HG02798 (cell line): Measurements from ENCODE around the gene PPP1R26.
"Not testable (repeated sequence)": the region's sequence is repeated elsewhere in the genome, so short reads cannot be mapped to it uniquely, and the experiment has no call there.

ENCODE experiments used
- ATAC-seq: cut with Tn5 transposase; IDR thresholded peaks from one replicate; pipeline ENCODE4 v1.9.1; 2021; ENCODE audit warnings: mild to moderate bottlenecking; ENCODE audit not compliant: unreplicated experiment, poor library complexity

PPP1R26 gene, protein sequence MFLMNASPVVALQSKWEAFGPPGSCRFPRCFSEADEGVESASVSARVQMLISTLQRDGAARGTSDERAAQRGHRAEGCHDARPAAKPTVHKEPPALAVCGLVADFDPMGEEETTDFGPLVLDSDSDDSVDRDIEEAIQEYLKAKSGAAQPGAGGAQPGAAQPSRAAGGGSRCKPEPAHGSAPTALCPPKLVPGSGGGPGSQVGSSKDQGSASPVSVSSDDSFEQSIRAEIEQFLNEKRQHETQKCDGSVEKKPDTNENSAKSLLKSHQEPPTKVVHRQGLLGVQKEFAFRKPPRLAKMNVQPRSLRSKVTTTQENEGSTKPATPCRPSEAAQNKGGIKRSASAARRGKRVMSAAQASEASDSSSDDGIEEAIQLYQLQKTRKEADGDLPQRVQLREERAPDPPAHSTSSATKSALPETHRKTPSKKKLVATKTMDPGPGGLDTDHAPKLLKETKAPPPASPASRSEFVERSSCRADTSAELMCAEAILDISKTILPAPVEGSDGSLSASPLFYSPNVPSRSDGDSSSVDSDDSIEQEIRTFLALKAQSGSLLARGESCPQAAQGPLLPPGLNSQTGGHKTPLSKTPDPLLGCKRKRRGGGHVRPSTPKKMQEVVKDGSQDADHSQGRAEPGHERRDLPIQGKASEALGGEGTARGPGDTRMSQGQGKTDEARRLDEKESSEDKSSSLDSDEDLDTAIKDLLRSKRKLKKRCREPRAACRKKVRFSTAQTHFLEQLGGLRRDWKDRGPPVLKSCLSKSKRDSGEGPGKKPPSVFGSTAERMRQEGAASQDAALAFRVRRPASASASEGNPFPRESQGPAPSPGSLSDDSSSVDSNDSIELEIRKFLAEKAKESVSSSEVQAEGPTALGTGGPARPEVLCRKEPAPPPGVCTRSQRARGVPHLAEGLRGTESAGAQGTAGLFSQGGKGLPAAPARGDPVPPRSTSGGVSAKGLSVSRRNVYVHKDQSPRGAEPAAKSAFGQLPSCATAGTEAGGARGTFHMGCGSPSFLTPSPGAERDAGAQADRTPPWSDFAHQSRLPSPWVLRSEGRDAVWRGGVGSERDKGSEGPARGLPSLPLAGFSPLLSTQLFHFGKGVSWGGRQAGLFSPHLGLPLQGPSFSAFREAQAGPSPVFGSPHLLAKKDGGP (N-terminal part only)

DNA sequence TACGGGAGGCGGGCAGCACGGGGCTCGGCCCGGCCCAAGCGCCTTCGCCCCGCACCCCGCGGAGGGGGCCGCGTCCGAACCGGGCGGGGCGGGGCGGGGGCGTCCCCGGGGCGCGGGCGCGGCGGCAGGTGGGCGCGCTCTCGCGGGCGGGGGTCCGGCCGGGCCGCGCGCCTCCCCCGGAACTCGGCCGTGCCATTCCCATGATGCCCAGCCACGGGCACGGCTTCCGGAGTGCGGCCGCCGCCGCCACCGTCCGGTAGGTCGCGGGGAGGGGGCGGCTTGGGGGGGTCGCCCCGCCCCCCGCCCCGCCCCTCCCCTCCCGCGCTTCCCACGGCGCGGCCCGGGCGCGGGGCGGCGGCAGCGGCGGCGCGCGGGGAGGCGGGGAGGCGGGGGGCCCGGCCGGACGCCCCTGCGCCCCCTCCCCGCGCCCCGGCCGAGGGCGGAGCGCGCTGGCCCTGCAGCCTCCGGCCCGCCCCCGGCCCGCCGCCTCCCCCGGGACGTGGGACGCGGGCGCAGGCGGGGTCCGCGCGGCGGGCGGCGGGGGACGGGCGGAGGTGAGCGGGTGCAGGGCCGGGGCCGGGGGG lies at the start of gene PPP1R26:
Gene PPP1R26 (plus strand): TSS at position 314 of the 584 bp plus-strand sequence. CDS start 4,729 bp downstream, outside the sequence.
- no peak for ATAC-seq

DNA sequence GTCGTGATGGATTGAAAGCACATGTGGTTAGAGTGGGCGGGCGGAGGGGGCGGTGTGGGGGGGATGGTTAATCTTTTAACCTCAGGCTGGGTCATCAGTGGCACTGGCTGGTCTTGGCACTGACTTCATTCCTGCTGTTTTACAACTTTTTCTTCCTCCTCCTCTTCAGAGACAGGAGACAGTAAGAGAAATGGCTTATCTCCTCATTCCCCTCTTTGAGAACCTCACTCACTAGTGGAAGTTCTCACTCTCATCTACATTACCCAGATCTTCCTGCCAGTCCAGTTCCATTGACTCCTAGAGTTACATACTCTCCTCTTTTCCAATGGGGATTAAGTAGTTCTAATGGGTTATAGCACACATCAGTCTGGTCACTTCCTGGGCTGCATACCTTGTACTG lies 42.3 kb upstream of the PPP1R26 start:
- ATAC-seq: no peak

DNA sequence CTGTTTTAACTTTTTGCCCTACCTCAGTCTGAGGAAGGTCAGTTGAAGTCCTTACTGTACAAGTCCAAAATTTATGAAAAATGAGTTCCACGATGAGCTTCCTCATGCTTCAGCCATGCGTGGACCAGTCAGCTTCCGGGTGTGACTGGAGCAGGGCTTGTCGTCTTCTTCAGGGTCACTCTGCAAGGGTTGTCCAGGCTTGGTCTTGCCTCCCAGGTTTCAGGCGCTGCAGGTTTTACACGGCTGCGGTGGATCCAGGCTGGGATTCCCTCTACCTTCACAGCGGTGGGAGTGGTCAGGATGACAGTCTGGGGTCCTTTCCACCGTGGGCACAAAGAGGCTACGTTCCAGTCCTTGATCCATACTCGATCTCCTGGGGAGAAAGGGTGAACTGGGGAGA lies 41.9 kb upstream of the PPP1R26 start:
- not testable (repeated sequence) for ATAC-seq

DNA sequence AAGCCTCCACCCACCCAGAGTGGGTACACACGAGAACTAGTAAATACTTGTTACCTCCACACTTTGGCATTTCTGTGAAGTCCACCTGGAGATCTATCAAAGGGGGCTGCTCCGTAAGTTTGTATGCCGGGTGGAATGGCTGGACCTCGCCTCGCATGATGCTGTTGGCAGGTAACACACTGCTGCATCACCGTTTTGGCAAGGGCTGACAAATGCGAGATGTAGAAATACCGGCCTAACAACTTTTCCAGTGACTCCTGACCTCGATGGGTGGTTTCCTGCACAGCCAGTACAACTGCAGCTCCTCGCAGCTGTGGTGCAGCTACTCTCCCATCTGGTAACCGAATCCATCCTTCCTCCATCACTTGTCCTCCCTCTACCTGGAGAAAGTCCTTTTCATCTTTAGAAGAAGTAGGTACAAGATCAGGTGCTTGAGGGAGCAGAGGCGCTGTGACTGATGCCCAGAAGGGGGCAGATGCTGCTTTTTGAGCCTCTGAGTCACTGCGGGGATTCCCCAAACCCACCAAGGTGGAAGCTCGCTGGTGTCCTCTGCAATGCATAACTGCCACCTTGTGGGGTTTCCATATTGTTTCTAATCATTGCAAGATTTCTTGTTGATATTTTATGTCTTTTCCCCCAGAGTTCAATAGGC lies 40.9 kb upstream of the PPP1R26 start:
- ATAC-seq: not testable (repeated sequence)

DNA sequence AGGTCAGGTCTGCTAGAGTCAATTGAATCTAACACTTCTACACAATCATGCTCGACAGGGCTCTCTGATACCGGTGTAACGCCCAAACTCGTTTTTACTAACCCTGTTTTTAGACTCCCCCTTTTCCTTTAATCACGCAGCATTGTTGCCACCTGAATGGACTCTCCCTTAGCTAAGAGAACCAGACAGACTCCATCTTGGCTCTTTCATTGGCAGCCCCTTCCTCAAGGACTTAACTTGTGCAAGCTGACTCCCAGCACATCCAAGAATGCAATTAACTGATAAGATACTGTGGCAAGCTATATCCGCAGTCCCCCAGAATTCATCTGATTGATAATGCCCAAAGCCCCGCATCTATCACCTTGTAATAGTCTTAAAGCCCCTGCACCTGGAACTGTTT lies 40.1 kb upstream of the PPP1R26 start:
- ATAC-seq: not testable (repeated sequence)

DNA sequence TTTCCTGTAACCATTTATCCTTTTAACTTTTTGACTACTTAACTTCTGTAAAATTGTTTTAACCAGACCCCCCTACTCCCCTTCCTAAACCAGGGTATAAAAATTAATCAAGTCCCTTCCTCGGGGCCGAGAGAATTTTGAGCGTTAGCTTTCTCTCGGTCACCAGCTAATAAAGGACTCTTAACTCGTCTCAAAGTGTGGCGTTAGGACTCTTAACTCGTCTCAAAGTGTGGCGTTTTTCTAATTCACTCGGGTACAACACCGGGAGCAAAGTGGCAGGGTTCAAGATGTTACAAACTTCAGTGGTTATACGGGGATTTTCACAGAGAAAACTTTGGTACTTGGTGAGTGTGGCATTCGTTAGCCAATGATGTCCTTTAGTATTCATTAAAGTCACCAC lies 39.7 kb upstream of the PPP1R26 start:
- no peak for ATAC-seq

DNA sequence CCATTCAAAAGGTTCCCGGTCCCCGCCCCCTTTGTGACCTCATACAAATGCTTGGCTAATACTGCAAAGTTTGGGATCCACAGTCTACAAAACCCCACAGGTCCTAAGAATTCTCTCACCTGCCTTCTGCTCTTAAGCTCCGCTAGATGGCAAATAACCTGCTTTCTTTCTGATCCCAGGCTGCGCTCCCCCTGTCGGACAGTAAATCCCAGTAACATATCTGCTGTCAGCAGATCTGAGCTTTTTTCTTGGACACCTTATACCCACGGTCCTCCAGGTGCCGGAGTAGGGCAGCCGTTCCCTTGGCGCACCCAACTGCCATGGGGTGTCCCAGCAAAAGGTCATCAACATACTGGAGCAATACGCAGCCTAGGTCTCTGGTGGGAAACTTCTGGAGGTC lies 39.0 kb upstream of the PPP1R26 start:
- no peak for ATAC-seq

DNA sequence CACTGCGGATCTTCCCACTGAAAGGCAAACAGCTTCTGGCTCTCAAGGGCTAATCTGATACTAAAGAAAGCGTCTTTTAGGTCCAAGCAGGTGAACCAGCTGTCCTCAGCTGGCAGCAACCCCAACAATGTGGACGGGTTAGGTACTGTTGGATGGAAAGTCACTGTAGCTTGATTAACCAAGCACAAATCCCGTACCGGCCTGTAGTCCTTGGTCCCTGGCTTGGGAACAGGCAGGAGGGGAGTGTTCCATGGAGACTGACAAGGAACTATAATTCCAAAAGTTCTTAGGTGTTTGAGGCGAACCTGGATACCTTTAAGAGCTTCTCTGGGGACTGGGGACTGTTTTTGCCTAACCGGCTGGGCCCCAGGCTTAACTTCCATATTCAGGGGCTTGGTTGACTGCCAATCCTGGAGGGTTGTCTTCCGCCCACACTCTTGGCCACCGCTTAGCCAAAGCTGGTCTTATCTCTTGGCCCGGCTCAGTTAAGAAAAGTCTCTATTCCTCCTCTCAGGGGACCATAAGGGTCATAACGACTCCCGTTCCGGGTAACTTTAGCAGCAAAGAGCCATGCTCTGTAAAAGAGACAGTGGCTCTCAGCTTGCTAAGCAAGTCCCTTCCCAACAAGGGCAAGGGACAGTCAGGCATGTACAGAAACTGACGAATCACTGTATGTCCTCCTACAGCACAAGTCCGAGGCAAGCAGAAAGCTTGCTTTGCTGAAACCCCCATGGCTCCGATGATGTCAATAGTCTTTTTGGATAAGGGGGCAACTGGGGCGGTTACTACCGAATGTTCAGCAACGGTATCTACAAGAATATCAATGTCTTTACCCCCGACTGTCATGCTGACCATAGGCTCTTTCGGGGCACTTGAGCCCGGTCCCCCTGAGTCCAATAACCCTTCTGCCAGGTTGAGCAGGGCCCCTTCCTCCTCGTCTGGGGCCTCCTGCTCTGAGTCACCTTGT lies 38.2 kb upstream of the PPP1R26 start:
- ATAC-seq: not testable (repeated sequence)

DNA sequence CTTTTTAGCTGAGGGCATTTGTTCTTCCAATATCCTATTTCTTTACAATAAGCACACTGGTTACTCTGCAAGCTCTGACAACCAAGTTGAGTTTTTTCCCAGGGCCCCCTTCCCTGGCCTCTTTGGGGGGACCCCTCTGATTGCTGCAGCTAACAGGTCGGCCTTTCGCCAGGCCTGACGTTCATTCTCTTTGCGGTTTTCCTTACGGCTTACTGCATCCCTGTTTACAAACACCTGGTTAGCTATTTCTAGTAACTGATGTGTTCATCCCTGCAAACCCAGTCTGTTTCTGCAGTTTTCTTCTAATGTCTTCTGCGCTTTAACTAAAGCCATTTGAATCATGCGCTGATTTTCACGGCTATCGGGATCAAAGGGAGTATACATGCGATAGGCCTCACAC lies 37.5 kb upstream of the PPP1R26 start:
- no peak for ATAC-seq

DNA sequence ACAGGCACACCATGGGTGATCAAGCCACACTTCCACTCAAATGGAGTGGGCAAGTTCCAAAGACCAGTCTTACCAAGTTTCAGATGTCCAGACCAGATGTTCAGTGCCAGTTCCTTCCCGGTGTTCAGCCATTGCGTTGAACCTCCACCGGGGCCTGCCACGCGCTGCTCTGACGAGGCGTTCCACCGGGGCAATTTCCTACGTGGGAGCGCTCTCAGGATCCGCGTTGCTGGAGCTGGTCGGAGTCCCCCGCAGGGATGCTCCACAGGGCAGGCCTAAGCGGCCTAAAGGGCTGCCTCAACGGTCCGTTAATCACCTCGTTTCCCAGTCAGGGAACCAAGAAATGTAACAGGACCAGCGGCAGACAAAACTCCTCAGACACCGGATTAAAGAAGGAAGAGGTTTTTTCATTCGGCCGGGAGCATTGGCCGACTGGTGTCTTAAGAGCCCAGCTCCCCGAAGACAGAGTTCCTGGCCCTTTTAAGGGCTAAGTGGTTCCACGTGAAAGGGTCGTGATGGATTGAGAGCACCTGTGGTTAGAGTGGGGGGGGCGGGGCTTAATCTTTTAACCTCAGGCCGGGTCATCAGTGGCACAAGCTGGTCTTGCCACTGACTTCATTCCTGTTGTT lies 35.7 kb upstream of the PPP1R26 start:
- no peak for ATAC-seq

DNA sequence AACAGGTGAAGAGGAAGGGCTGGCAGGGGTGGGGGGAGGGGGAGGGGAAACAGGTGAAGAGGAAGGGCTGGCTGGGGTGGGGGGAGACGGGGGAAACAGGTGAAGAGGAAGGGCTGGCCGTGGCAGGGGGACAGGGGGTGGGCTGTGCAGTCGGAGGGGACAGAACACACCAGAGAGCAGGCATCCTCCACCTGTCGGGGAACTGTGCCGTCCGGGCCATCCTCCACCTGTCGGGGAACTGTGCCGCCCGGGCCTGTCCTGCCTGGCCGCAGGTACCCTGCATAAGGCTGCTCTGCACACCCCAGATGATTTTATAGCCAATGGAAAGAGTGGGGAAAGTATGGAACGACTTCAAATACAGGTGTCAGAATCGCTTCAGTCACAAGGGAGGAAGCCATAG lies 32.5 kb upstream of the PPP1R26 start:
- ATAC-seq: no peak

DNA sequence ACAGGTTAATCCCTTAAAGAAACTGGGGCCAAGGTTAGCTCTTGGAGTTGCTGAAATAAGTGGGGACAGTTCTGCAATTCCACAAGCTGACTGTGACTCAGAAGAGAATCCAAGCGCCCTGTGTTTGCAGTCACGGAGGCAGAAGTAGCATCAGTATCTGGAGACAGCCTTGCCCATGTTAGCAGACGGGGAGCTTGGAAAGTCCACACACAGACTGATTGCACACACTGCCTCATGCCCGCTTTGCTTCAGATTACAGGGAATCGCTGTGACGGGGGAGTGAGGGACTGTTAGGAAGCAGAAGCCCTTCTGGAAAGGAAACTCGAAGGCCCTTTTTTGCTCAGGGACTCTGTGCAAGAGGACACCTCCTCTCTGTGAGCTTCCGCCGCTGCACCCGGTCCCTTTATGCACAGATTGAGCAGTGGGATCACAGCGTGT lies 30.9 kb upstream of the PPP1R26 start:
- no peak for ATAC-seq

DNA sequence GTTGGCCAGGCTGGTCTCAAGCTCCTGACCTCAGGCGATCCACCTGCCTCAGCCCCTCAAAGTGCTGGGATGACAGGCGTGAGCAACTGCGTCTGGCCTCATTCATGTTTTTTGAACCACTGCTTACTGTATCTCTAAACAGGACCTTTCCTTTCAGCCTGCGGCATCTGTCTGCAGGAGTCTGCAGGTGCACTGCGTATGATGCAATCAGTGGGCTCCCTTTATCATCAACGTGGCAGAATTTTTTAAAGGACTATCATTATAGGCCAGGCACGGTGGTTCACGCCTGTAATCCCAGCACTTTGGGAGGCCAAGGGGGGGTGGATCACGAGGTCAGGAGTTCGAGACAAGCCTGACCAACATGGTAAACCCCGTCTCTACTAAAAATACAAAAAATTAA lies 30.1 kb upstream of the PPP1R26 start:
- ATAC-seq: not testable (repeated sequence)

DNA sequence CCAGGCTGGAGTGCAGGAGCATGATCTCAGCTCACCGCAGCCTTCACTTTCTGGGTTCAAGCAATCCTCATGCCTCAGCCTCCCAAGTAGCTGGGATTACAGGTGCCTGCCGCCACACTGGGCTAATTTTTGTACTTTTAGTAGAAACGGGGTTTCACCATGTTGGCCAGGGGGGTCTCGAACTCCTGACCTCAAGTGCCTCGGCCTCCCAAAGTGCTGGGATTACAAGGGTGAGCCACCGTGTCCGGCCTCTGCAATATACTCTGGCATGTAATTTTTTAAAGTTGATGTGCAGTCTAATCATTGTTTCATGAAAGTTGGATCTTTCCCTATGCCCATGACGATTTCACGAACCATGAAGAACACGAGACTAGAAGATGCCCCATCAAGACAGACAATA lies 28.6 kb upstream of the PPP1R26 start:
- ATAC-seq: no peak

DNA sequence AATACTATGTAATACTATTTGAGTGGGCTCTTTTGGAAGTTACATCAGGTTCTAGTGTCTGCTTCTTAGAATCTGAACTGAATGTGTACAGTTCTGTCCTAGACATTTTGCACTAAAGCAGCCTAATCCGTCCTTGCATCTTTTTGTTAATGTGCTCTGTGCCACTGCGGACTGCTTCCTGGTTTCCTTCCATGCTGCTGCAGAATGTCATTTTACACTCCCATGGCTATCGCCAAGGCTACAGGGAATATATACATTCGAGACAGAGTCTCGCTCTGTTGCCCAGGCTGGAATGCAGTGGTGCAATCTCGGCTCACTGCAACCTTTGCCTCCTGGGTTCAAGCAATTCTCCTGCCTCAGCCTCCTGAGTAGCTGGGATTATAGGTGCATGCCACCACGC lies 27.7 kb upstream of the PPP1R26 start:
- ATAC-seq: not testable (repeated sequence)

DNA sequence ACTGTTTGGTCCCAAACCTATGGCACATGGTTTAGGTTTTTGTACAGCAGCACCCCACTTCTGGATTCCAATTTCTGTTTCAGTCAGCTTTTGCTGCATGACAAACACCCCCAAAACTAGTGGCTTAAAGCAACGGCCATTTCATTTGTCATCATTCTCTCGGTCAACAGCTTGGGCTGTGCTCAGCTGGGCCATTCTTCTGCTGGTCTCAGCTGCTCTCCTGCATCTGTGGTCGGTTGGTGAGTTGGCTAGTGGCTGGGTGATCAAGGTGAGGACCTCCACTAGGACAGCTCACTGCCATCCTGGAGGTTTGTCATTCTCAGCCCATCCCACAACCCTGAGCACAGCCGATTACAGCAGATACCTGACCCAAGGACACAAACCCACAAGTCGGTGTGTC lies 24.8 kb upstream of the PPP1R26 start:
- no peak for ATAC-seq

DNA sequence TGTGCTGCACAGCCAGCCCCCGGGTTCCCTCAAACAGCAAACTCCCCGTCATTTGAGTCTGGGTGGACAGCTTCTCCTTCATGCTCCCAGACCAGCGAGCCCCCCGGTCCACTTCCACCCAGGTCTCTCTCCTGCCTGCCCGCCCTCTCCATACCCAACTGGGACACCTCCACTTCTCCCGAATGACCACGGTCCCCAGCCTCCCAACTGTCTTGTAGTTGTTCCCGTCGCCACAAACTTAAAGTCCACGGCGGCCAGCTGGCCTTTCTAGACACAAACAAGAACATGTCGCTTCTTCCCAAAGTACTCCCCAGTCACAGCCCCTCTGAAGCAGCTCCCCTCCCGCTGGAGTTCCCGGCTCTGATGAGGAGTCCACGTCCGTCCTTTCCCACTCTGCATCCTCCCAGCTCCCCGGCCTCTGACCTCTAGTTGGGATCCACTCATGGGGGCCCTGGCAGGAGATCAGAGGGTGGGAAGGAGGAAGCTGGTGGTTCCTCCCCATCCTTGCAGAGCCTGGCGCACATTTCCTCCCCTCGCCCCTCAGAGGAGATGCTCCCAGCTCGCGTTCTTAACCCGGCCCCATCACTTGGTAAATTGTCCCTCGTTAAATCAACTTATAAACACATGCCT lies 24.1 kb upstream of the PPP1R26 start:
- no peak for ATAC-seq
